SU-DHL-6 (cell line): ENCODE results near the gene RGS6.

ENCODE experiments used
- CTCF ChIP-seq: fragments of 200-600 bp; sonication (generic); IDR thresholded peaks from one replicate; pipeline ENCODE4 v1.5.1; 2017; ENCODE audit warnings: antibody characterized with exemption, mild to moderate bottlenecking, low read length, moderate library complexity; ENCODE audit not compliant: insufficient read depth, poor library complexity, severe bottlenecking
- EZH2phosphoT487 ChIP-seq: fragments of 200-600 bp; sonication (generic), shearing (Covaris generic); conservative IDR thresholded peaks from 2 replicates; pipeline ENCODE4 v1.6.1; 2018; ENCODE audit warnings: mild to moderate bottlenecking, antibody characterized with exemption, low read length, moderate library complexity, mixed read lengths

GRCh38 chr14:72478471-72478893 is 546.3 kb downstream of the RGS6 start:
- TF ChIP-seq CTCF (no peak), EZH2phosphoT487 (no peak)
